ENCODE results near the gene ALDH6A1. TPM values are rescaled to one million over a fixed set of nuclear protein-coding genes. Genes with fewer than 3 reads are reported as not detected.
"Not testable (repeated sequence)": the region's sequence is repeated elsewhere in the genome, so short reads cannot be mapped to it uniquely, and the experiment has no call there.

The ALDH6A1 gene
- total RNA-seq = 4.9 TPM

GRCh38 chr14:74084277-74085046, at the start of gene ALDH6A1, which contains the start of gene LIN52:
Gene ALDH6A1 (minus strand): TSS chr14:74084453. CDS start chr14:74084394, 59 bp downstream.
Gene LIN52 (plus strand): TSS chr14:74084956. CDS start chr14:74084975, 19 bp downstream.
- H3K4me1 ChIP-seq = peaks cover 0 to 16% of the 10 kb centered on the region in 2 donors
- DNase-seq (ENCODE audit: low spot score in 2 of 2) = peak; percentile 100
- peak within 1 kb of the TSS; percentile 68 to 96 for H3K4me3 ChIP-seq
- no peak for TF ChIP-seq CTCF (IDR thresholded peaks at IDR 0.05)
- intact Hi-C loops (cut with DNase I) = loop anchor here (1.0 to 10.0 kb wide), 5 partner anchors 65 to 410 kb away; partner anchors contain the start of genes BBOF1, COQ6, ENTPD5 and FAM161B
- H3K9me3 ChIP-seq = no peaks in the 10 kb centered on the region
- peak within 1 kb of the TSS; percentile 81 to 92 for H3K27ac ChIP-seq
- H3K27me3 ChIP-seq = no peaks in the 10 kb centered on the region
- no peaks in the 10 kb centered on the region for H3K36me3 ChIP-seq

- Histone ChIP-seq H3K36me3 (no peaks in the 10 kb centered on the region), H3K4me3 (no peak overlapping the region), H3K9me3 (no peaks in the 10 kb centered on the region), H3K4me1 (no peaks in the 10 kb centered on the region), H3K27ac (no peak overlapping the region), H3K27me3 (no peaks in the 10 kb centered on the region)
- DNase-seq (ENCODE audit: low spot score in 2 of 2) = no peak
- TF ChIP-seq CTCF (IDR thresholded peaks at IDR 0.05) = no peak
- intact Hi-C loops (cut with DNase I) = no loop called here
These were observed 43.4 kb upstream of the ALDH6A1 start for GRCh38 chr14:74127634-74128033.

GRCh38 chr14:74126315-74127013, 42.2 kb upstream of the ALDH6A1 start:
- no peaks in the 10 kb centered on the region for H3K27me3 ChIP-seq
- H3K9me3 ChIP-seq = no peaks in the 10 kb centered on the region
- intact Hi-C loops (cut with DNase I) = no loop called here
- no peaks in the 10 kb centered on the region for H3K4me1 ChIP-seq
- H3K4me3 ChIP-seq = no peak overlapping the region
- H3K27ac ChIP-seq = no peak overlapping the region
- DNase-seq (ENCODE audit: low spot score in 2 of 2) = no peak
- H3K36me3 ChIP-seq = no peaks in the 10 kb centered on the region
- TF ChIP-seq CTCF (IDR thresholded peaks at IDR 0.05) = no peak

- DNase-seq (ENCODE audit: low spot score in 2 of 2); intact Hi-C loops (cut with DNase I); H3K36me3 ChIP-seq; H3K4me3 ChIP-seq; H3K9me3 ChIP-seq; H3K27ac ChIP-seq; H3K27me3 ChIP-seq; H3K4me1 ChIP-seq: not testable (repeated sequence)
These were observed 41.2 kb upstream of the ALDH6A1 start for GRCh38 chr14:74125487-74125886.

- not testable (repeated sequence) for H3K27ac ChIP-seq; H3K4me1 ChIP-seq; H3K36me3 ChIP-seq; H3K4me3 ChIP-seq; DNase-seq (ENCODE audit: low spot score in 2 of 2); H3K9me3 ChIP-seq; H3K27me3 ChIP-seq
- intact Hi-C loops (cut with DNase I) = loop anchor here (2.0 kb wide), 1 partner anchor 139 kb away; no protein-coding TSS in a partner anchor
- TF ChIP-seq CTCF (IDR thresholded peaks at IDR 0.05) = peak in 2 of 3 experiments; percentile 41 to 64
These were observed 27.4 kb upstream of the ALDH6A1 start for GRCh38 chr14:74111395-74112216.
